ENCODE results near the gene DISC1. TPM values are rescaled to one million over a fixed set of nuclear protein-coding genes. Genes with fewer than 3 reads are reported as not detected.

The DISC1 gene
- total RNA-seq, 1 experiment from 2014 or later, result 13.5 TPM

DNA sequence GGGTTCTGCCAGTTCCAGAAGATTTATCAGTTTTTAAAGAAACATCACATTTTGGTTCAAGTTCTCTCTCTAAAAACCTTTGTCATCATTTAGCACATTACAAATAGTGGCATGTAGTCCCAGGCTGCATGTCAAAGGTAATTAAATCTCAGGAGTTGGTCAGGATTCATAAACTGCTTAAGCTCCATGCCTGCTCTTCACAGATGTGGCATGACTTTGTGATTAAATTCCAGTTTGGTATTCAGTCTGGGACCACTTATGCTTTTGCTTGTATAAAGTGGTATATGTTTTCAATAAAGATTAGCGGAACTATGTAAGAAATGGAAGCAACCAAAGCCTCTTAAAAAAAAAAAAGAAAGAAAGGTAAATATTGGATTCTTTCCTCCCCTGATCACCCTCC lies 408.0 kb downstream of the DISC1 start:
- CTCF ChIA-PET, result no interaction called here
- POLR2A ChIA-PET, result no interaction called here
- Histone ChIP-seq H3K4me1 (no peaks in the 10 kb centered on the region), H3K36me3 (ENCODE audit: control insufficient read depth, insufficient read depth, low read length) (no peaks in the 10 kb centered on the region), H3K27me3 (replicated peaks; ENCODE audit: control insufficient read depth, insufficient read depth, low read length) (no peaks in the 10 kb centered on the region), H3K9me3 (no peaks in the 10 kb centered on the region), H3K4me3 (ENCODE audit: low read depth, low read length) (no peak overlapping the region)
- H3K36me3 Mint-ChIP-seq (ENCODE audit: insufficient read depth, unreplicated experiment), result no peaks in the 10 kb centered on the region
- H3K27ac Mint-ChIP-seq (ENCODE audit: unreplicated experiment), result no peak overlapping the region
- no peak for DNase-seq
- no peaks in the 10 kb centered on the region for H3K4me1 Mint-ChIP-seq (ENCODE audit: low read depth, unreplicated experiment)
- no TSS peak for BruUV-seq (replicated peaks)
- H3K27me3 Mint-ChIP-seq (ENCODE audit: insufficient read depth, unreplicated experiment), result no peaks in the 10 kb centered on the region
- TF ChIP-seq, protein P1, sequence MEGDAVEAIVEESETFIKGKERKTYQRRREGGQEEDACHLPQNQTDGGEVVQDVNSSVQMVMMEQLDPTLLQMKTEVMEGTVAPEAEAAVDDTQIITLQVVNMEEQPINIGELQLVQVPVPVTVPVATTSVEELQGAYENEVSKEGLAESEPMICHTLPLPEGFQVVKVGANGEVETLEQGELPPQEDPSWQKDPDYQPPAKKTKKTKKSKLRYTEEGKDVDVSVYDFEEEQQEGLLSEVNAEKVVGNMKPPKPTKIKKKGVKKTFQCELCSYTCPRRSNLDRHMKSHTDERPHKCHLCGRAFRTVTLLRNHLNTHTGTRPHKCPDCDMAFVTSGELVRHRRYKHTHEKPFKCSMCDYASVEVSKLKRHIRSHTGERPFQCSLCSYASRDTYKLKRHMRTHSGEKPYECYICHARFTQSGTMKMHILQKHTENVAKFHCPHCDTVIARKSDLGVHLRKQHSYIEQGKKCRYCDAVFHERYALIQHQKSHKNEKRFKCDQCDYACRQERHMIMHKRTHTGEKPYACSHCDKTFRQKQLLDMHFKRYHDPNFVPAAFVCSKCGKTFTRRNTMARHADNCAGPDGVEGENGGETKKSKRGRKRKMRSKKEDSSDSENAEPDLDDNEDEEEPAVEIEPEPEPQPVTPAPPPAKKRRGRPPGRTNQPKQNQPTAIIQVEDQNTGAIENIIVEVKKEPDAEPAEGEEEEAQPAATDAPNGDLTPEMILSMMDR (IDR thresholded peaks at IDR 0.05; ENCODE audit: insufficient read depth in 1 of 2, low read depth in 1 of 2, low read length in 1 of 2, severe bottlenecking in 1 of 2, unreplicated experiment in 1 of 2), result no peak
- intact Hi-C loops (cut with micrococcal nuclease; ENCODE audit: unreplicated experiment), result no loop called here
- no peak overlapping the region for H3K4me3 Mint-ChIP-seq (ENCODE audit: unreplicated experiment)
- H3K9me3 Mint-ChIP-seq (ENCODE audit: unreplicated experiment), result no peaks in the 10 kb centered on the region

DNA sequence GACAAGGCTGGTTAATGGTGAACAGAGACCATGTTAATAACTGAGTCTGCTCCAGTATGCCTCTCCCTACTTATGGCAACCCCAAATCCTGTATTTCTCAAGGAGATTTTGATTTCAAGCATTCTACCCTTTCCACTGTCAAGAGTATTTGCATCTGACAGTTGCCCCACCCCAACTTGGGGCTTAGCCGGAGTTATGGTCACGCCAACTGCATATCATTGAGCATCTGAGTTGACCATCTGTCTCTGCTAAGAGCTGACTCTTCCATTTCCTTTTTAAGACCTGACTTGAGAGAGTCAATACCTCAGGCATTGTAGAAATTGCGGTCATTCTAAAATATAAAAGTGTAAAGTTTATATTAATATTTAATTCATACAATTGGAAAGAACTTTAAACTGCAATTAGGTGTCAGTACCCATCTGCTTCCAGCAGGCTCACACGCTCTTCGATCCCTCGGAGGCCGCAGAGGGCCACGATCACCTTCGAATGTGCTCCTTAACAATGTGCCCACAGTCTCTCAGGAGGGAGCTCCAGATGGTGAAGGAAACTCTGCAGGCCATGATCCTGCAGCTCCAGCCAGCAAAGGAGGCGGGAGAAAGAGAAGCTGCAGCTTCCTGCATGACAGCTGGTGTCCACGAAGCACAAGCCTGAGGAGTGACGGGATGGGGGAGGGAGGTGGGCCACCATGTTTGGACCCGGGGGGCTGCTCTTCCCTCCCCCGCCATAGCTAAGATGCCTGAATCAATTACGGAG lies 409.8 kb downstream of the DISC1 start:
- H3K4me1 Mint-ChIP-seq (ENCODE audit: low read depth, unreplicated experiment), result no peaks in the 10 kb centered on the region
- Histone ChIP-seq H3K4me3 (ENCODE audit: low read depth, low read length) (no peak overlapping the region), H3K4me1 (no peaks in the 10 kb centered on the region), H3K27me3 (replicated peaks; ENCODE audit: control insufficient read depth, insufficient read depth, low read length) (no peaks in the 10 kb centered on the region), H3K36me3 (ENCODE audit: control insufficient read depth, insufficient read depth, low read length) (no peaks in the 10 kb centered on the region), H3K9me3 (no peaks in the 10 kb centered on the region)
- ChIA-PET POLR2A (no interaction called here), CTCF (no interaction called here)
- no peaks in the 10 kb centered on the region for H3K36me3 Mint-ChIP-seq (ENCODE audit: insufficient read depth, unreplicated experiment)
- no peak for DNase-seq
- TF ChIP-seq, protein P1 (IDR thresholded peaks at IDR 0.05; ENCODE audit: insufficient read depth in 1 of 2, low read depth in 1 of 2, low read length in 1 of 2, severe bottlenecking in 1 of 2, unreplicated experiment in 1 of 2), result no peak
- no peaks in the 10 kb centered on the region for H3K27me3 Mint-ChIP-seq (ENCODE audit: insufficient read depth, unreplicated experiment)
- H3K27ac Mint-ChIP-seq (ENCODE audit: unreplicated experiment), result no peak overlapping the region
- H3K9me3 Mint-ChIP-seq (ENCODE audit: unreplicated experiment), result no peaks in the 10 kb centered on the region
- no TSS peak for BruUV-seq (replicated peaks)
- no peak overlapping the region for H3K4me3 Mint-ChIP-seq (ENCODE audit: unreplicated experiment)
- intact Hi-C loops (cut with micrococcal nuclease; ENCODE audit: unreplicated experiment), result loop anchor here (2.0 kb wide), 1 partner anchor 34 kb away; no protein-coding TSS in a partner anchor

DNA sequence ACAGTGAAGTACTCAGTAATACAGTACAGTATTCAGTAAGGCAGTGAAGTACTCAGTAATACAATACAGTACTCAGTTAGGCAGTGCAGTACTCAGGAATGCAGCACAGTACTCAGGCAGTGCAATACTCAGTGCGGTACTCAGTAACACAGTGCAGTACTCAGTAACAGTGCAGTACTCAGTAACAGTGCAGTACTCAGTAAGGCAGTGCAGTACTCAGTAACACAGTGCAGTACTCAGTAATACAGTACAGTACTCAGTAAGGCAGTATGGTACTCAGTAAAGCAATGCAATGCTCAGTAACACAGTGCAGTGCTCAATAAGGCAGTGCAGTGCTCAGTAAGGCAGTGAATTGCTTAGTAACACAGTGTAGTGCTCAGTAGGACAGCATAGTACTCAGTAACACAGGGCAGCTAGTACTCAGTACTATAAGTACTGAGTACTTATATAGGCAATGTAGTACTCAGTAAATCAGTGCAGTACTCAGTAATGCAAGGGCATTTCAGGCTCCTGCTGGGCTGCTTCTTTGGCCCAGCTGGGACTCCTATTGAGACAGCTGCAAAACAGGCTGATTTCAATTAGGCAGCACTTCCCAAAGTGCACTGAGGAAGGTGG lies 411.3 kb downstream of the DISC1 start:
- Mint-ChIP-seq H3K4me1 (ENCODE audit: low read depth, unreplicated experiment) (no peaks in the 10 kb centered on the region), H3K4me3 (ENCODE audit: unreplicated experiment) (no peak overlapping the region), H3K36me3 (ENCODE audit: insufficient read depth, unreplicated experiment) (no peaks in the 10 kb centered on the region), H3K27me3 (ENCODE audit: insufficient read depth, unreplicated experiment) (peaks cover 3% of the 10 kb centered on the region), H3K9me3 (ENCODE audit: unreplicated experiment) (no peaks in the 10 kb centered on the region), H3K27ac (ENCODE audit: unreplicated experiment) (no peak overlapping the region)
- no peaks in the 10 kb centered on the region for H3K27me3 ChIP-seq (replicated peaks; ENCODE audit: control insufficient read depth, insufficient read depth, low read length)
- no TSS peak for BruUV-seq (replicated peaks)
- CTCF ChIA-PET, result no interaction called here
- no peaks in the 10 kb centered on the region for H3K9me3 ChIP-seq
- intact Hi-C loops (cut with micrococcal nuclease; ENCODE audit: unreplicated experiment), result loop anchor here (2.0 kb wide), 1 partner anchor 33 kb away; no protein-coding TSS in a partner anchor
- no peaks in the 10 kb centered on the region for H3K4me1 ChIP-seq
- TF ChIP-seq, protein P1 (IDR thresholded peaks at IDR 0.05; ENCODE audit: insufficient read depth in 1 of 2, low read depth in 1 of 2, low read length in 1 of 2, severe bottlenecking in 1 of 2, unreplicated experiment in 1 of 2), result no peak
- no peak for DNase-seq
- H3K4me3 ChIP-seq (ENCODE audit: low read depth, low read length), result no peak overlapping the region
- no peaks in the 10 kb centered on the region for H3K36me3 ChIP-seq (ENCODE audit: control insufficient read depth, insufficient read depth, low read length)
- POLR2A ChIA-PET, result no interaction called here

Data from Caco-2 (cell line).